Stomach (tissue), 4 donors: ENCODE data around the gene TRIM61.

Experiments used
- EP300 ChIP-seq: sonication (generic); formaldehyde crosslinking; IDR thresholded peaks from one replicate; pipeline ENCODE4 v1.6.1; 2017; ENCODE audit warnings: antibody characterized with exemption
- POLR2A ChIP-seq, 4 donors: fragments of 450-650 bp; IDR thresholded peaks; one replicate each; pipeline ENCODE4 v1.6.1; 2016; ENCODE audit warnings: antibody characterized with exemption in 4 of 4, control low read depth in 2 of 4, mild to moderate bottlenecking in 1 of 4, moderate library complexity in 1 of 4
- POLR2AphosphoS5 ChIP-seq, 3 donors: sonication (generic); formaldehyde crosslinking; IDR thresholded peaks; one replicate each; pipeline ENCODE4 v1.6.1; 2016; ENCODE audit warnings: antibody characterized with exemption in 3 of 3
- TF ChIP-seq, protein P1 (sequence below), 7 experiments: fragments of 450-650 bp in 4 of 7; fragments of 200-600 bp in 3 of 7; sonication (generic) in 3 of 7; IDR thresholded peaks; one replicate each; pipeline ENCODE4 v1.5.1; 2016 to 2019; ENCODE audit warnings: antibody characterized with exemption in 7 of 7, control low read depth in 2 of 7, mild to moderate bottlenecking in 1 of 7

DNA sequence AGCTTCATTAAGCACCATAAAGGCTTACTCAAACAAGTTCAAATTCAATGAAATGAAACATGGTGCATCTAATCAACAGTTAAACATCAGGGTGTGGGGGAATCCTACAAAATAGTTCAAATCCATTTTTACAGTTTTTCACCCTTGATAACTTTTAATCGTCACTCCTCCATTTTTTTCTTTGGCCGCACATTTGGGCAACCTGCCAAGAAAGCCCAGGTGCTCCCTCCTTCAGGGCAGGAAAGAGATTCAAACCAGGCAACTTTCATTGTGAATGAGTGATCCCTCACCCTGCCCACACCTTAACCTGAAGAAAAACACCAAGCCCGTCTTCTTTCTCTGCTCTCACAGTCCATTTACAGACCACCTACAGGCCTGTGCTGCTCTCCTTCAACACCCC is 24.9 kb downstream of the TRIM61 start:
- TF ChIP-seq POLR2A (IDR thresholded peaks at IDR 0.05) = no peak
- TF ChIP-seq, protein P1, sequence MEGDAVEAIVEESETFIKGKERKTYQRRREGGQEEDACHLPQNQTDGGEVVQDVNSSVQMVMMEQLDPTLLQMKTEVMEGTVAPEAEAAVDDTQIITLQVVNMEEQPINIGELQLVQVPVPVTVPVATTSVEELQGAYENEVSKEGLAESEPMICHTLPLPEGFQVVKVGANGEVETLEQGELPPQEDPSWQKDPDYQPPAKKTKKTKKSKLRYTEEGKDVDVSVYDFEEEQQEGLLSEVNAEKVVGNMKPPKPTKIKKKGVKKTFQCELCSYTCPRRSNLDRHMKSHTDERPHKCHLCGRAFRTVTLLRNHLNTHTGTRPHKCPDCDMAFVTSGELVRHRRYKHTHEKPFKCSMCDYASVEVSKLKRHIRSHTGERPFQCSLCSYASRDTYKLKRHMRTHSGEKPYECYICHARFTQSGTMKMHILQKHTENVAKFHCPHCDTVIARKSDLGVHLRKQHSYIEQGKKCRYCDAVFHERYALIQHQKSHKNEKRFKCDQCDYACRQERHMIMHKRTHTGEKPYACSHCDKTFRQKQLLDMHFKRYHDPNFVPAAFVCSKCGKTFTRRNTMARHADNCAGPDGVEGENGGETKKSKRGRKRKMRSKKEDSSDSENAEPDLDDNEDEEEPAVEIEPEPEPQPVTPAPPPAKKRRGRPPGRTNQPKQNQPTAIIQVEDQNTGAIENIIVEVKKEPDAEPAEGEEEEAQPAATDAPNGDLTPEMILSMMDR (IDR thresholded peaks at IDR 0.05) = no peak
- TF ChIP-seq POLR2AphosphoS5 (IDR thresholded peaks at IDR 0.05) = no peak
- TF ChIP-seq EP300 = no peak
